ENCODE measurements around the gene ZBTB37. TPM values are rescaled to one million over a fixed set of nuclear protein-coding genes. Genes with fewer than 3 reads are reported as not detected.

Gene ZBTB37
- total RNA-seq, 1 experiment from 2014 or later, result 12.0 TPM

DNA sequence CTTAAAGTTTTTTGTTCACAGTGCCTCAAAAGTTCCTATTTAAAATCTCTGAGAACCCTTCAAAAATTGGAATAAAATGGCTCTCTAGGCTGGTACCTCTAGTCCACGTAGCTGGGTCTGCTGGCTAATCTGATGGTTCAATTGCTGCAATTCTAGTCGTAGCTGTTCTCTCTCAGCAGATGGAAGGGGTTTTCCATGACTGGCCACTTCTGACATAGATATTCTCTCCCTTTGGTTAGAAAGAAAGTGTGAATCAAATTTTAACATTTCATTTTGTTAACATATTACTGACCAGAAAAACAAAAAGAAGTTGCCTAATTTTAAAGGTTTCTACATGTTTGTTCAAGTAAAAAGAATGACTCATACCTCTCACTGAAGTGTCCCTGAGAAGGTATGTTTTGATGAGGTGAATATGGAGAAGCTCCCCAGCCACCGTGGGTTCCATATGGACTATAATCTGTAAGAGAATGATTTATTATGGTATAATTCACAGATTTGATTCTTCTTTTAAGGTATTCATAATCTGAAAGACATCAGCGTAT is 78.3 kb downstream of the ZBTB37 start:
- Histone ChIP-seq H3K18ac (ENCODE audit: insufficient read length, low read depth, low read length) (no peak overlapping the region), H3K79me1 (ENCODE audit: insufficient read depth, low read depth, low read length, poor library complexity, severe bottlenecking) (peaks cover 3% of the 10 kb centered on the region), H3K9ac (ENCODE audit: extremely low read depth, insufficient read length, low read length) (no peak overlapping the region), H3K27me3 (ENCODE audit: insufficient read depth, low read length) (no peaks in the 10 kb centered on the region), H3T11ph (ENCODE audit: low read length) (no peak overlapping the region), H2BK20ac (ENCODE audit: low read depth, low read length, poor library complexity, severe bottlenecking) (no peak overlapping the region), H4K20me1 (ENCODE audit: control insufficient read depth, insufficient read depth, insufficient read length) (no peaks in the 10 kb centered on the region), H2BK12ac (ENCODE audit: insufficient read length, low read depth, low read length) (no peak overlapping the region), H2AK5ac (ENCODE audit: insufficient read length, low read length) (no peak overlapping the region), H3K4ac (ENCODE audit: low read depth, low read length) (no peak overlapping the region), H4K91ac (ENCODE audit: insufficient read length, low read depth, low read length) (no peak overlapping the region), H2AFZ (ENCODE audit: low read length) (no peak overlapping the region), H3K27ac (ENCODE audit: insufficient read length, low read depth, low read length) (no peak overlapping the region), H2BK120ac (ENCODE audit: low read depth, low read length, poor library complexity, severe bottlenecking) (no peak overlapping the region), H3K23ac (ENCODE audit: insufficient read length, low read depth, low read length) (no peak overlapping the region), H2BK5ac (ENCODE audit: insufficient read length, low read length) (no peak overlapping the region), H3K4me2 (ENCODE audit: insufficient read depth, insufficient read length, low read length) (no peak overlapping the region), H3K56ac (ENCODE audit: insufficient read length, low read depth, low read length) (no peak overlapping the region), H3K79me2 (ENCODE audit: insufficient read depth, low read length) (no peaks in the 10 kb centered on the region), H2BK15ac (ENCODE audit: low read depth, low read length) (no peak overlapping the region), H3K4me1 (ENCODE audit: insufficient read depth, low read length) (no peaks in the 10 kb centered on the region), H4K5ac (ENCODE audit: insufficient read length, low read depth, low read length) (no peak overlapping the region), H4K8ac (replicated peaks; ENCODE audit: insufficient read length, low read depth, low read length) (no peak overlapping the region), H3K23me2 (ENCODE audit: insufficient read length, low read depth, low read length, poor library complexity, severe bottlenecking) (no peaks in the 10 kb centered on the region), H3K9me3 (ENCODE audit: control insufficient read depth, low read depth, low read length) (no peaks in the 10 kb centered on the region), H3K14ac (ENCODE audit: insufficient read depth, low read length) (no peak overlapping the region)
- Mint-ChIP-seq H3K4me1 (no peaks in the 10 kb centered on the region), H3K4me3 (no peak overlapping the region), H3K27ac (no peak overlapping the region), H3K9me3 (no peaks in the 10 kb centered on the region), H3K27me3 (ENCODE audit: low read depth) (no peaks in the 10 kb centered on the region), H3K36me3 (ENCODE audit: insufficient read depth in 1 of 3, low read depth in 3 of 3) (peaks cover 23 to 80% (median 71%) of the 10 kb centered on the region in 3 experiments; a peak in 6 of 7 replicates)
- no CpG with 5 or more reads among the region's 4 CpGs for WGBS (ENCODE audit: extremely low coverage, insufficient read length, low lambda C conversion rate)
- no peak for DNase-seq
- TF ChIP-seq, protein P1, sequence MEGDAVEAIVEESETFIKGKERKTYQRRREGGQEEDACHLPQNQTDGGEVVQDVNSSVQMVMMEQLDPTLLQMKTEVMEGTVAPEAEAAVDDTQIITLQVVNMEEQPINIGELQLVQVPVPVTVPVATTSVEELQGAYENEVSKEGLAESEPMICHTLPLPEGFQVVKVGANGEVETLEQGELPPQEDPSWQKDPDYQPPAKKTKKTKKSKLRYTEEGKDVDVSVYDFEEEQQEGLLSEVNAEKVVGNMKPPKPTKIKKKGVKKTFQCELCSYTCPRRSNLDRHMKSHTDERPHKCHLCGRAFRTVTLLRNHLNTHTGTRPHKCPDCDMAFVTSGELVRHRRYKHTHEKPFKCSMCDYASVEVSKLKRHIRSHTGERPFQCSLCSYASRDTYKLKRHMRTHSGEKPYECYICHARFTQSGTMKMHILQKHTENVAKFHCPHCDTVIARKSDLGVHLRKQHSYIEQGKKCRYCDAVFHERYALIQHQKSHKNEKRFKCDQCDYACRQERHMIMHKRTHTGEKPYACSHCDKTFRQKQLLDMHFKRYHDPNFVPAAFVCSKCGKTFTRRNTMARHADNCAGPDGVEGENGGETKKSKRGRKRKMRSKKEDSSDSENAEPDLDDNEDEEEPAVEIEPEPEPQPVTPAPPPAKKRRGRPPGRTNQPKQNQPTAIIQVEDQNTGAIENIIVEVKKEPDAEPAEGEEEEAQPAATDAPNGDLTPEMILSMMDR (conservative IDR thresholded peaks at IDR 0.05), result no peak
